Fibroblast of mammary gland (primary cell): Measurements from ENCODE around the gene KPNA6.

Experiments used
- DNase-seq: peaks from one replicate; pipeline ENCODE4 v3.0.0-alpha.2; 2010; ENCODE audit warnings: low read depth
- H3K4me3 ChIP-seq: 2 replicates; pipeline ENCODE4 v1.5.1; 2011; ENCODE audit warnings: low read depth, mild to moderate bottlenecking, low read length, moderate library complexity; ENCODE audit not compliant: control insufficient read depth
- TF ChIP-seq, protein P1 (sequence below): conservative IDR thresholded peaks from 2 replicates; pipeline ENCODE4 v1.5.1; 2011; ENCODE audit warnings: low read depth, low read length, inconsistent platforms; ENCODE audit not compliant: control insufficient read depth, insufficient read depth

Gene KPNA6

GRCh38 chr1:32091176-32091575, 16.7 kb upstream of the KPNA6 start:
- no peak overlapping the region for H3K4me3 ChIP-seq
- DNase-seq: no peak
- TF ChIP-seq, protein P1, sequence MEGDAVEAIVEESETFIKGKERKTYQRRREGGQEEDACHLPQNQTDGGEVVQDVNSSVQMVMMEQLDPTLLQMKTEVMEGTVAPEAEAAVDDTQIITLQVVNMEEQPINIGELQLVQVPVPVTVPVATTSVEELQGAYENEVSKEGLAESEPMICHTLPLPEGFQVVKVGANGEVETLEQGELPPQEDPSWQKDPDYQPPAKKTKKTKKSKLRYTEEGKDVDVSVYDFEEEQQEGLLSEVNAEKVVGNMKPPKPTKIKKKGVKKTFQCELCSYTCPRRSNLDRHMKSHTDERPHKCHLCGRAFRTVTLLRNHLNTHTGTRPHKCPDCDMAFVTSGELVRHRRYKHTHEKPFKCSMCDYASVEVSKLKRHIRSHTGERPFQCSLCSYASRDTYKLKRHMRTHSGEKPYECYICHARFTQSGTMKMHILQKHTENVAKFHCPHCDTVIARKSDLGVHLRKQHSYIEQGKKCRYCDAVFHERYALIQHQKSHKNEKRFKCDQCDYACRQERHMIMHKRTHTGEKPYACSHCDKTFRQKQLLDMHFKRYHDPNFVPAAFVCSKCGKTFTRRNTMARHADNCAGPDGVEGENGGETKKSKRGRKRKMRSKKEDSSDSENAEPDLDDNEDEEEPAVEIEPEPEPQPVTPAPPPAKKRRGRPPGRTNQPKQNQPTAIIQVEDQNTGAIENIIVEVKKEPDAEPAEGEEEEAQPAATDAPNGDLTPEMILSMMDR: no peak

DNA sequence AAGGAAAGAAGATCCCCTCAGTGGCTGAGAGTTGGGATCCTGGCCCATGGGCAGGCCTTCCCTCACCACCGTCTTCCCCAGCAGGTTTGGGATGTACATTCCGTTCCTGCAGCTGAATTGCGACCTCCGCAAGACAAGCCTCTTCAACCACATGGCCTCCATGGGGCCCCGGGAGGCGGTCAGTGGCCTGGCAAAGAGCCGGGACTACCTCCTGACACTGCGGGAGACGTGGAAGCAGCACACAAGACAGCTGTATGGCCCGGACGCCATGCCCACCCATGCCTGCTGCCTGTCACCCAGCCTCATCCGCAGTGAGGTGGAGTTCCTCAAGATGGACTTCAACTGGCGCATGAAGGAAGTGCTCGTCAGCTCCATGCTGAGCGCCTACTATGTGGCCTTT, 16.3 kb upstream of the KPNA6 start:
- TF ChIP-seq, protein P1: no peak
- DNase-seq: no peak
- H3K4me3 ChIP-seq: no peak overlapping the region

DNA sequence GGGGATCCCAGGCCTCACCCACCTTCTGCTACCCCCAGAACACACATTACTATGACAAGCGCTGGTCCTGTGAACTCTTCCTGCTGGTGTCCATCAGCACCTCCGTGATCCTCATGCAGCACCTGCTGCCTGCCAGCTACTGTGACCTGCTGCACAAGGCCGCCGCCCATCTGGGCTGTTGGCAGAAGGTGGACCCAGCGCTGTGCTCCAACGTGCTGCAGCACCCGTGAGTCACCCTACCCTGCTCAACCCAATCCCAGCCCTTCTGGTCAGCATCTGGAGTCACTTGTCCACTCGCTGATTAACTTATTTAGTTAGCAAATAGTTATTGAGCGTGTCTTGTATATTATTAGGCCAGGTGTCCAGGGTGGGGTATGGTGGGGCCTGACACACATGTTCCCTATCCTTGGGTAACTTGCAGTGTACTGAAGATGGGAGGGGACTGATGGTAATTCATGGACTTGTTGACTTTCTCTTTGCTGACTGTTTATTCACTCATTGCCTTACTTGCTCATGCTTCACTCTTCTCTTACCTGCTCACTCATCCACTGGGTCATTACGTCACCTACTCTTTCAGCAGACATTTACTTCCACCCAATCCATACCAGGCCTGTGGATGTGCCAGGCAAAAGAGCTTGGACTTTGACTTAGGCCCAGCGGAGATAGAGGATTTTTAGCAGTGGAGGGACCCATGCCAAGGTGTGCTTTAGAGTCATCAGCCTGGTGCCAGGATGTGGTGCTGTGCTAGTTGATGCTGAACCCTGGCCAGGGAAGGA, 12.9 kb upstream of the KPNA6 start:
- TF ChIP-seq, protein P1: no peak
- H3K4me3 ChIP-seq: no peak overlapping the region
- DNase-seq: peak; percentile 28

DNA sequence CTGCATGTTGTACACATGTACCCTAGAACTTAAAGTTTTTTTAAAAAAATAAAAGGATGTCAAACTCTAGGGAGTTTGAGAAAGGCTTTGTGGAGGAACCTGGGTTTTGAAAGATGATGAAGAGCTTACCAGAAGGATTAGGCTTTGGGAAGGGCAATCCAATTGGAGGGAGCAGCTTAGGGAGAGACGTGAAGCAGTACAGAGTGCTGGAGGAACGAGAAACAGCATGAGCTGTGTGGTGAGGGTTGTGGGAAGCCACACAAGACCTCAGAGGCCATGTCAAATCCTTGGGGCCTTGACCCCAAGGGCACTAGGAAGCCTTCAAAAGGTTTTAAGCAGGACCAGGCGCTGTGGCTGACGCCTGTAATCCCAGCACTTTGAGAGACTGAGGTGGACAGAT, 8.4 kb upstream of the KPNA6 start:
- H3K4me3 ChIP-seq: no peak overlapping the region
- TF ChIP-seq, protein P1: no peak
- DNase-seq: no peak

GRCh38 chr1:32100359-32100758, 7.5 kb upstream of the KPNA6 start:
- peak; percentile 59 for DNase-seq

DNA sequence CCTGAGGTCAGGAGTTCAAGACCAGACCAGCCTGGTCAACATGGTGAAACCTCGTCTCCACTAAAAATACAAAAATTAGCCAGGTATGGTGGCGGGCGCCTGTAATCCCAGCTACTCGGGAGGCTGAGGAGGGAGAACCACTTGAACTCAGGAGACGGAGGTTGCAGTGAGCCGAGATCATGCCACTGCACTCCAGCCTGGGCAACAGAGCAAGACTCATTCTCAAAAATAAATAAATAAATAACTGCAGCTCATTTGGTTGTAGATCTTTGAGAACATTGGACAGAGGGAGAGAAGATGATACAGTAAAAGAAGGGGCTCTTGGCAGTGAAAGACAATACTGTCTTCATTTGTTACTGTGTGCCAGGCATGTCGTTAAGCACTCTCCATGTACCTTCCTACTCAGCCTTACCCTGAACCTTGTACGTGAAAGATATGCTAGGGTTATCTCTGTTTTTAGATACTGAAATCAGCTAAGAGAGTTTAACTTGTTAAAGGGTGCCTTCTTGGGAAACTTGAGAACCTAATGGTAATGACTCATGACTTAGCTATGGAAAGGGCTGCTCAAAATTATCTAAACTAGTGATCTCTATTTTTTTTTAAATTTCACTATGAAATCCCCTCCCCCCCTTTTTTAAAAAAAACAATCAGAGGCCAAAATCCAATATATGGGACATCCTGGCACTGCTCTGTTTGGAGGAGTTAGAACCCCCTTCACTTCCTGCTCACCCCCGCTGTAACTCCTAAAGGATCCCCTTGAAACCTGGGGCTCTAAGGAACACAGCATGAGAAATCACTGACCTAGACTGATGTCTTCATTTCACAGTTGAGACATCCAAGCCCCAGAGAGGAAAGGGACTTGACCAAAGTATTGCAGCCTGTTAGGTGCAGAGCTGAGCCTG, 6.8 kb upstream of the KPNA6 start:
- DNase-seq: peak; percentile 71
- TF ChIP-seq, protein P1: no peak

More at GRCh38 chr1:32100359-32100758, 7.5 kb upstream of the KPNA6 start:
- TF ChIP-seq, protein P1: no peak
- no peak overlapping the region for H3K4me3 ChIP-seq

More for the DNA sequence above, 6.8 kb upstream of the KPNA6 start:
- no peak overlapping the region for H3K4me3 ChIP-seq
